GM21528 (cell line): Measurements from ENCODE around the gene ADCY3.
"Not testable (repeated sequence)": the region's sequence is repeated elsewhere in the genome, so short reads cannot be mapped to it uniquely, and the experiment has no call there.

Experiments
- ATAC-seq: cut with Tn5 transposase; IDR thresholded peaks from one replicate; pipeline ENCODE4 v1.9.1; 2021; ENCODE audit warnings: mild to moderate bottlenecking, moderate library complexity; ENCODE audit not compliant: unreplicated experiment, low FRiP score

ADCY3 gene

GRCh38 chr2:24820598-24821432 lies 99.2 kb downstream of the ADCY3 start:
- ATAC-seq: no peak

- ATAC-seq: no peak
These were observed 99.9 kb downstream of the ADCY3 start for GRCh38 chr2:24820175-24820513.

GRCh38 chr2:24819442-24820174 lies 100.4 kb downstream of the ADCY3 start:
- ATAC-seq: no peak

GRCh38 chr2:24818721-24819167 lies 101.3 kb downstream of the ADCY3 start:
- no peak for ATAC-seq

- no peak for ATAC-seq
These were observed 103.2 kb downstream of the ADCY3 start for GRCh38 chr2:24816884-24817283.

- no peak for ATAC-seq
These were observed 103.6 kb downstream of the ADCY3 start for GRCh38 chr2:24816404-24816803.

- ATAC-seq: no peak
These were observed 104.9 kb downstream of the ADCY3 start for GRCh38 chr2:24815171-24815570.

GRCh38 chr2:24814516-24814915 lies 105.5 kb downstream of the ADCY3 start:
- ATAC-seq: no peak

- ATAC-seq: no peak
These were observed 106.3 kb downstream of the ADCY3 start for GRCh38 chr2:24813691-24814137.

- ATAC-seq: no peak
These were observed 110.6 kb downstream of the ADCY3 start for GRCh38 chr2:24809316-24810007.

- ATAC-seq: no peak
These were observed 113.4 kb downstream of the ADCY3 start for GRCh38 chr2:24806661-24807036.

- not testable (repeated sequence) for ATAC-seq
These were observed 114.0 kb downstream of the ADCY3 start for GRCh38 chr2:24805811-24806660.

GRCh38 chr2:24800487-24800886 lies 119.5 kb downstream of the ADCY3 start:
- not testable (repeated sequence) for ATAC-seq

- no peak for ATAC-seq
These were observed 122.4 kb downstream of the ADCY3 start for GRCh38 chr2:24797644-24798043.

- ATAC-seq: no peak
These were observed 126.1 kb downstream of the ADCY3 start for GRCh38 chr2:24793761-24794435.

GRCh38 chr2:24792874-24793760 lies 126.9 kb downstream of the ADCY3 start, which contains the start of the genes CENPO and PTRHD1:
Gene CENPO (plus strand): TSS chr2:24793425. CDS start chr2:24793920, 495 bp downstream.
Gene PTRHD1 (minus strand): TSS chr2:24793391. CDS start chr2:24793377, 14 bp downstream.
- ATAC-seq: peak; percentile 91

- no peak for ATAC-seq
These were observed 127.5 kb downstream of the ADCY3 start for GRCh38 chr2:24792542-24792873.

- ATAC-seq: no peak
These were observed 128.6 kb downstream of the ADCY3 start for GRCh38 chr2:24791452-24791851.

GRCh38 chr2:24788816-24789215 lies 131.2 kb downstream of the ADCY3 start:
- ATAC-seq: no peak
